OCI-LY7 (cell line): Measurements from ENCODE around the gene DKK3. TPM values are rescaled to one million over a fixed set of nuclear protein-coding genes. Genes with fewer than 3 reads are reported as not detected.

Source experiments
- BruUV-seq: library from RNA; stranded (reverse); fragments of 400-500 nt; replicated peaks from 2 replicates; lab custom pipeline; 2021; lab: Mats Ljungman, UMichigan
- CTCF ChIA-PET: fragments of 300-600 bp; sonication (Branson Sonifier 250); formaldehyde crosslinking; loops from one replicate; lab custom pipeline; 2022; ENCODE audit warnings: antibody characterized with exemption; ENCODE audit not compliant: unreplicated experiment; lab: Charles Lee
- POLR2A ChIA-PET: fragments of 300-600 bp; sonication (Branson Sonifier 250); formaldehyde crosslinking; loops from one replicate; lab custom pipeline; 2022; ENCODE audit warnings: antibody characterized with exemption; lab: Charles Lee
- DNase-seq: peaks from one replicate; pipeline ENCODE4 v3.0.0-alpha.2; 2015; ENCODE audit warnings: low spot score
- H2AFZ ChIP-seq: fragments of 200-600 bp; sonication (generic), shearing (Covaris generic); 2 replicates; pipeline ENCODE4 v1.6.1; 2014; ENCODE audit warnings: mild to moderate bottlenecking, antibody characterized with exemption, low read length, moderate library complexity
- H3K27ac ChIP-seq: fragments of 200-600 bp; sonication (generic); 2 replicates; pipeline ENCODE4 v1.5.1; 2014; ENCODE audit warnings: mixed run types, low read depth, mild to moderate bottlenecking, moderate library complexity, low read length, inconsistent platforms; ENCODE audit not compliant: poor library complexity, severe bottlenecking
- H3K36me3 ChIP-seq: fragments of 200-600 bp; sonication (generic); 2 replicates; pipeline ENCODE4 v1.6.1; 2014; ENCODE audit warnings: mild to moderate bottlenecking, antibody characterized with exemption, low read length, moderate library complexity, mixed read lengths; ENCODE audit not compliant: insufficient read depth
- H3K4me1 ChIP-seq: fragments of 200-600 bp; sonication (generic); 2 replicates; pipeline ENCODE4 v1.5.1; 2014; ENCODE audit warnings: mild to moderate bottlenecking, low read length; ENCODE audit not compliant: insufficient read depth, poor library complexity, severe bottlenecking
- H3K4me2 ChIP-seq: fragments of 200-600 bp; sonication (generic); 2 replicates; pipeline ENCODE4 v1.6.1; 2014; ENCODE audit warnings: mild to moderate bottlenecking, low read length
- H3K4me3 ChIP-seq: fragments of 200-600 bp; sonication (generic); 2 replicates; pipeline ENCODE4 v1.5.1; 2014; ENCODE audit warnings: mild to moderate bottlenecking, low read depth, low read length; ENCODE audit not compliant: poor library complexity, severe bottlenecking
- H3K79me2 ChIP-seq: fragments of 200-600 bp; sonication (generic); 2 replicates; pipeline ENCODE4 v1.6.1; 2016; ENCODE audit warnings: low read depth, mild to moderate bottlenecking, low read length, moderate library complexity, mixed read lengths; ENCODE audit not compliant: insufficient read depth
- H3K9me2 ChIP-seq: fragments of 200-600 bp; sonication (generic); 2 replicates; pipeline ENCODE4 v1.6.1; 2016; ENCODE audit warnings: mild to moderate bottlenecking, low read length, mixed read lengths; ENCODE audit not compliant: insufficient read depth
- H3K9me3 ChIP-seq: fragments of 200-600 bp; sonication (generic); 2 replicates; pipeline ENCODE4 v1.6.1; 2014; ENCODE audit warnings: mild to moderate bottlenecking, mixed run types, low read length, mixed read lengths
- H4K20me1 ChIP-seq: fragments of 200-600 bp; sonication (generic); 2 replicates; pipeline ENCODE4 v1.6.1; 2014; ENCODE audit warnings: mild to moderate bottlenecking, antibody characterized with exemption, low read length, moderate library complexity, mixed read lengths; ENCODE audit not compliant: insufficient read depth
- EZH2phosphoT487 ChIP-seq: fragments of 200-600 bp; sonication (generic); IDR thresholded peaks from 2 replicates; pipeline ENCODE4 v1.6.1; 2018; ENCODE audit warnings: low read depth, borderline replicate concordance, mild to moderate bottlenecking, mixed run types, antibody characterized with exemption, low read length, moderate library complexity, mixed read lengths
- intact Hi-C: fragments of 100-400 bp; cut with micrococcal nuclease; formaldehyde crosslinking; loops from one replicate; pipeline ENCODE4 v1.10.0; 2022; ENCODE audit not compliant: unreplicated experiment
- total RNA-seq, 2 experiments: library from RNA; depleted of rRNA in 1 of 2; stranded (reverse); fragments of >200 nt in 1 of 2; shearing (Covaris generic) in 1 of 2; gene quantifications; 2 replicates each; pipeline ENCODE4 v1.2.3, GENCODE V29; 2014 to 2022
- TF ChIP-seq, protein P1 (sequence below): fragments of 200-600 bp; sonication (generic); conservative IDR thresholded peaks from 2 replicates; pipeline ENCODE4 v1.5.1; 2014; ENCODE audit warnings: mild to moderate bottlenecking, antibody characterized with exemption, low read length, moderate library complexity, mixed read lengths

DKK3 gene
- total RNA-seq, 2 experiments from 2014 or later, result not detected

DNA sequence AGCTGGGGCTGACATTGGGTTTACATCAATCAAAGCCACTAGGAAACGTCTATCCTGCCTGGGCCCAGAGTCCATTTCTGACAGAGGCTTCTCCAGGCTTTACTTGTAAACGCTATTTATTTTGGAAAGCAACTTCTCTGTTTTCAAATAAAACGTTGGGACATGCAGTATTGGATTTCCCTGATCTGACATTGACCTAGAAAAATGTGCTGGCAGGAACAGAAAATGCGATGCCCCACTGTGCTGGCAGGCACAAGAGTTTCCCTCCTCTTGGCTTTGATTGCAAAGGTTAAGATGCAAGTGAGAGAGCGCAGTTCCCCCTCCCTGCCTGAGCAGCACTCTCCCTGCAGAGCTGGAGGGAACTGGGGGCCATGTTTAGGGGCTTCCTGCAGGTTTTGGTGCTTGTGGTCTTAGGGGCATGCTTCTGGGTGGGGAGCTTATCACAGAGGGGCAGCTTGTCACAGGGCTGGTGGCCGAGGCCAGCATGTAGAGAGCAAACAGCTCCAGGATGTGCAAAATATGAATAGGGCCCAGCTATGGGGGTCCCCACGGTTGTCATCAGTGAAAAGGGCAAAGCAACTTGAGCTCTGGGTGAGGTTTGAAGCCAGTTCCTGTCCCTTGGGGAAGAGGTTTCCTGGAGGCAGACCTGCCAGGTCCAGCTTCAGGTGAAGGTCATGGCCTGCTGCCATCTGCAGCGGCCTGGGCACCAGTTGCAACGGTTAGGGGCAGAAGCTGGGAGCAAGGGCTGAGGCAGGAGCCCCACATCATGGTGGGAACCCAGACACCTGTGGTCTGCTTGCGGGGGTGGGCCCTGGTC lies 42.3 kb upstream of the DKK3 start:
- Histone ChIP-seq H3K4me3 (no peak overlapping the region), H3K27ac (no peak overlapping the region), H3K4me2 (no peak overlapping the region), H4K20me1 (no peaks in the 10 kb centered on the region), H2AFZ (no peak overlapping the region), H3K36me3 (no peaks in the 10 kb centered on the region), H3K9me3 (no peaks in the 10 kb centered on the region), H3K9me2 (no peaks in the 10 kb centered on the region), H3K79me2 (no peaks in the 10 kb centered on the region), H3K4me1 (no peaks in the 10 kb centered on the region)
- ChIA-PET CTCF (no interaction called here), POLR2A (no interaction called here)
- DNase-seq, result no peak
- TF ChIP-seq, protein P1, sequence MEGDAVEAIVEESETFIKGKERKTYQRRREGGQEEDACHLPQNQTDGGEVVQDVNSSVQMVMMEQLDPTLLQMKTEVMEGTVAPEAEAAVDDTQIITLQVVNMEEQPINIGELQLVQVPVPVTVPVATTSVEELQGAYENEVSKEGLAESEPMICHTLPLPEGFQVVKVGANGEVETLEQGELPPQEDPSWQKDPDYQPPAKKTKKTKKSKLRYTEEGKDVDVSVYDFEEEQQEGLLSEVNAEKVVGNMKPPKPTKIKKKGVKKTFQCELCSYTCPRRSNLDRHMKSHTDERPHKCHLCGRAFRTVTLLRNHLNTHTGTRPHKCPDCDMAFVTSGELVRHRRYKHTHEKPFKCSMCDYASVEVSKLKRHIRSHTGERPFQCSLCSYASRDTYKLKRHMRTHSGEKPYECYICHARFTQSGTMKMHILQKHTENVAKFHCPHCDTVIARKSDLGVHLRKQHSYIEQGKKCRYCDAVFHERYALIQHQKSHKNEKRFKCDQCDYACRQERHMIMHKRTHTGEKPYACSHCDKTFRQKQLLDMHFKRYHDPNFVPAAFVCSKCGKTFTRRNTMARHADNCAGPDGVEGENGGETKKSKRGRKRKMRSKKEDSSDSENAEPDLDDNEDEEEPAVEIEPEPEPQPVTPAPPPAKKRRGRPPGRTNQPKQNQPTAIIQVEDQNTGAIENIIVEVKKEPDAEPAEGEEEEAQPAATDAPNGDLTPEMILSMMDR, result no peak
- no peak for TF ChIP-seq EZH2phosphoT487
- intact Hi-C loops, result no loop called here
- no TSS peak for BruUV-seq

DNA sequence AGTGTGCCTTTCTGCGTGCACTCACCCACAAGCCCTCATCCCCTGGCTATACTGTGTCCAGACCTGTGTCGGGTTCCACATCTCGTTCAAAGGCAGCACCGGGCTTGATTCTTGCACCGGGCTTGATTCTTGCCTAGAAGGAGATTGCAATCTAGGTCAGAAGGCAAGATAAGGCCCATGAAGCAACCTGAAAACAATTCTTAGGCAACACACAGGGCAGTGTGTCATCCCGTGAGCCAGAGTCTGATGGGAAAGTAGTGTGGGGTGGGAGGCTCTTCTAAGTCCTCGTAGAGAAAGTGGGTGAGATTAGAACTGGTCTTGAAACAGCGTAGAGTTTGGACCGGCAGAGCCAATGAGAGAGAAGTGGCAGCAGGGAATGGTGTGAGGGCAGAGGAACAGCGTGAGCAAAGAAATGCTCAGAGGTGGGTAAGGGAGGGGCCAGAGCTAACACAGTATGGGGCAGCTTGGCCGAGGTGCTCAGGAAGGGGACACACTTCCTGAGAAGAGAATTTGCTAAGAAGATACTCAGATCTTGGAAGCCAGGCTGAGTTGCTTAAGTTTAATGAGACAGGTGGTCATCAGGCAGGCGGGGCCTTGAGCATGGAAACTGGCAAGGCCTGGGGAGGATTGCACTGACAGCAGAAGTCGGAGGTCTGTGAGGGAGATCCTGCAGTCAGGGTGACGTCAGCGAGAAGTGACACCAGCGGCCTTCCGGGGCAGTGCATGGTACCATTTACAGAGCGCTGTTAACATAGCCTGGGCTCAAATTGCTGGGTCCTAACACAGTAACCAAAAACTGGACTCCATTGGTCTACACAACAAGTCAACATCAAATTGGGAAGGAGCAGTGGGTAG lies 40.7 kb upstream of the DKK3 start:
- no peak overlapping the region for H2AFZ ChIP-seq
- H3K79me2 ChIP-seq, result no peaks in the 10 kb centered on the region
- H3K4me2 ChIP-seq, result no peak overlapping the region
- CTCF ChIA-PET, result no interaction called here
- H3K4me1 ChIP-seq, result no peaks in the 10 kb centered on the region
- no TSS peak for BruUV-seq
- no peaks in the 10 kb centered on the region for H3K36me3 ChIP-seq
- H4K20me1 ChIP-seq, result no peaks in the 10 kb centered on the region
- H3K9me3 ChIP-seq, result no peaks in the 10 kb centered on the region
- no peak overlapping the region for H3K27ac ChIP-seq
- DNase-seq, result no peak
- POLR2A ChIA-PET, result no interaction called here
- TF ChIP-seq, protein P1, result no peak
- no peak for TF ChIP-seq EZH2phosphoT487
- no peak overlapping the region for H3K4me3 ChIP-seq
- no peaks in the 10 kb centered on the region for H3K9me2 ChIP-seq
- intact Hi-C loops, result no loop called here
